PFSK-1 (cell line): ENCODE measurements around the gene MYL4.

Experiments used
- POLR2AphosphoS5 ChIP-seq: IDR thresholded peaks from 2 replicates; pipeline ENCODE4 v1.6.1; 2012; ENCODE audit warnings: low read depth, mild to moderate bottlenecking, control low read depth, low read length, moderate library complexity
- SIN3A ChIP-seq: IDR thresholded peaks from 2 replicates; pipeline ENCODE4 v1.6.1; 2012; ENCODE audit warnings: mild to moderate bottlenecking, low read length, moderate library complexity, borderline replicate concordance; ENCODE audit not compliant: insufficient read depth

DNA sequence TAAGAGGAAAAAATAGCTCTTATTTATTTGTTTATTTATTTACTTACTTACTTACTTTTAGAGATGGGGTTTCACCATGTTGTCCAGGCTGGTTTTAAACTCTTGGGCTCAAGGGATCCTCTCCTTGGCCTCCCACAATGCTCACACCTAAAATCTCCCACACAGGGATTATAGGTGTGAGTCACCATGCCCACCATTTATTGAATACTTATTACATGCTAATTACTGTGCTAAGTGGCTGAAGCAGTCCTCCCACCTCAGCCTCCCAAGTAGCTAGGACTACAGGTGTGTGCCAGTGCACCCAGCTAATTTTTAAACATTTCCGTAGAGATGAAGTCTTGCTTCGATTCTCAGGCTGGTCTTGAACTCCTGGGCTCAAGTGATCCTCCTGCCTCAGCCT is 33.5 kb downstream of the MYL4 start:
- TF ChIP-seq SIN3A = no peak
- TF ChIP-seq POLR2AphosphoS5 = no peak
